ENCODE results near the gene TPCN2. TPM values are rescaled to one million over a fixed set of nuclear protein-coding genes. Genes with fewer than 3 reads are reported as not detected.

The TPCN2 gene
- total and polyA plus RNA-seq, 2 of the 8 experiments (the other 6 are each of a cell fraction or from before 2014, with no cell fraction given): 9.7 to 18.6 TPM

GRCh38 chr11:69035150-69035945 lies 13.4 kb upstream of the TPCN2 start (continued):
- TF ChIP-seq RBBP5 (IDR thresholded peaks at IDR 0.05; ENCODE audit: borderline replicate concordance, low read depth, low read length): no peak
- TF ChIP-seq SRF (IDR thresholded peaks at IDR 0.05; ENCODE audit: low read depth, low read length): peak; percentile 49
